ENCODE measurements around the gene TNFRSF19. TPM values are rescaled to one million over a fixed set of nuclear protein-coding genes. Genes with fewer than 3 reads are reported as not detected.

TNFRSF19 gene
- total and polyA plus RNA-seq, 2 of the 4 experiments (the other 2 are of a cell fraction) = 18.6 to 26.3 TPM

DNA sequence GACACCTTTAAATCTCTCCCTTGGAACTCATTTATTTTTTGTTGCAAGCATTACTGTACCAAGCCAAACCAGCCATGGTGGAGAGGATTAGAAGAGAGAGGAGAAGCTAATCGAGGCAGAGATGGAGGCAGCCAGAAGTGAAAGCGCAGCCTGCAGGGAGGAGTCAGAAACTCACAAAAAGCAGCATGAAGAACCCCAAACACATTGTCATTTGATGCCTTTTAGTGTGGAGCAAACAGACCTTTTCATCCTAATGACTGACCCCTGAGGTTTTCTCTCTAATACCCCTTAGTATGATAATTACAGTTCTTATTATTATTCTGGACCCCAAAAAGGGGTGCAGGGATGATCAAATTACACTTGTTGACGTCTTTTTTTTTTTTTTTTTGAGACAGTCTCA is 62.5 kb downstream of the TNFRSF19 start:
- Histone ChIP-seq H3K4ac (ENCODE audit: low read depth, low read length) (no peak overlapping the region), H3K18ac (ENCODE audit: low read depth, low read length) (0 out of 2 replicates have a peak overlapping the region, but pooled peaks have one; percentile 11), H2BK5ac (ENCODE audit: low read depth, low read length, poor library complexity, severe bottlenecking) (no peak overlapping the region), H2BK20ac (ENCODE audit: low read depth, low read length) (no peak overlapping the region), H3K9me1 (ENCODE audit: insufficient read depth, low read length) (peaks cover 9% of the 10 kb centered on the region), H3K14ac (replicated peaks; ENCODE audit: low read depth, low read length) (no peak overlapping the region), H3K36me3 (ENCODE audit: control insufficient read depth, insufficient read depth, low read length) (peaks cover 42% of the 10 kb centered on the region), H2BK120ac (ENCODE audit: low read depth, low read length) (no peak overlapping the region), H2AK9ac (replicated peaks; ENCODE audit: low read depth, low read length, poor library complexity) (no peak overlapping the region), H2AFZ (replicated peaks; ENCODE audit: low read length, poor library complexity) (no peak overlapping the region), H3K4me2 (ENCODE audit: low read depth, low read length) (no peak overlapping the region), H3K56ac (ENCODE audit: extremely low read depth, insufficient read depth, low read length) (no peak overlapping the region), H3K4me1 (ENCODE audit: control insufficient read depth, insufficient read depth, low read length) (peaks cover 15% of the 10 kb centered on the region), H3K79me1 (ENCODE audit: low read depth in 1 of 2, low read length in 2 of 2) (peaks cover 7 to 12% of the 10 kb centered on the region in 2 experiments), H3K9me3 (ENCODE audit: control insufficient read depth, insufficient read depth, low read length) (no peaks in the 10 kb centered on the region), H4K8ac (ENCODE audit: low read depth in 2 of 2, low read length in 2 of 2) (no peak overlapping the region), H4K91ac (ENCODE audit: insufficient read depth, low read depth, low read length) (no peak overlapping the region), H2BK15ac (ENCODE audit: low read depth, low read length) (no peak overlapping the region), H3K27ac (ENCODE audit: insufficient read depth, low read length) (peak overlapping the region; percentile 13; the same call in 1 of the 2 replicates), H3K23ac (ENCODE audit: low read depth, low read length) (no peak overlapping the region), H4K20me1 (ENCODE audit: insufficient read depth, low read length) (no peaks in the 10 kb centered on the region), H4K5ac (ENCODE audit: low read depth, low read length) (peak overlapping the region; percentile 19; the same call in 1 of the 2 replicates), H3K9ac (ENCODE audit: low read depth, low read length) (no peak overlapping the region), H3K4me3 (ENCODE audit: insufficient read depth, low read depth, low read length) (no peak overlapping the region), H3K27me3 (ENCODE audit: control insufficient read depth, insufficient read depth, low read length) (no peaks in the 10 kb centered on the region), H2AK5ac (ENCODE audit: low read depth, low read length) (no peak overlapping the region; the same call in 1 of the 2 replicates)
- DNase-seq (no peak), ATAC-seq (ENCODE audit: low read depth) (no peak)
- WGBS, 2 experiments (ENCODE audit: extremely low coverage in 2 of 2, insufficient read length in 1 of 2) = 100% methylated on average over 1 of the region's 3 CpGs; no CpG with 5 or more reads in 1 of the 2 experiments
- dilution Hi-C loops (cut with HindIII; ENCODE audit: low sequenced_read_pairs, unreplicated experiment) = no loop called here
- POLR2A ChIA-PET (ENCODE audit: unreplicated experiment) = no interaction called here
- CTCF ChIA-PET = interaction anchor here (0.7 kb wide), 1 partner anchor 144 kb away, joined by 3 read pairs; no protein-coding TSS in a partner anchor
- BruUV-seq (replicated peaks) = no TSS peak
- intact Hi-C loops (cut with micrococcal nuclease) = no loop called here
- TF ChIP-seq RCOR1 (IDR thresholded peaks at IDR 0.05; ENCODE audit: insufficient replicate concordance, low read length) = no peak
- TF ChIP-seq BHLHE40 (IDR thresholded peaks at IDR 0.05; ENCODE audit: low read depth, low read length) = no peak
- no peak for TF ChIP-seq CEBPB (IDR thresholded peaks at IDR 0.05; ENCODE audit: low read depth, low read length)
- TF ChIP-seq POLR2A (IDR thresholded peaks at IDR 0.05; ENCODE audit: low read depth, low read length) = no peak
- TF ChIP-seq, protein P1, sequence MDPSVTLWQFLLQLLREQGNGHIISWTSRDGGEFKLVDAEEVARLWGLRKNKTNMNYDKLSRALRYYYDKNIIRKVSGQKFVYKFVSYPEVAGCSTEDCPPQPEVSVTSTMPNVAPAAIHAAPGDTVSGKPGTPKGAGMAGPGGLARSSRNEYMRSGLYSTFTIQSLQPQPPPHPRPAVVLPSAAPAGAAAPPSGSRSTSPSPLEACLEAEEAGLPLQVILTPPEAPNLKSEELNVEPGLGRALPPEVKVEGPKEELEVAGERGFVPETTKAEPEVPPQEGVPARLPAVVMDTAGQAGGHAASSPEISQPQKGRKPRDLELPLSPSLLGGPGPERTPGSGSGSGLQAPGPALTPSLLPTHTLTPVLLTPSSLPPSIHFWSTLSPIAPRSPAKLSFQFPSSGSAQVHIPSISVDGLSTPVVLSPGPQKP (IDR thresholded peaks at IDR 0.05; ENCODE audit: borderline replicate concordance, low read depth, low read length) = no peak
- TF ChIP-seq, protein P2, sequence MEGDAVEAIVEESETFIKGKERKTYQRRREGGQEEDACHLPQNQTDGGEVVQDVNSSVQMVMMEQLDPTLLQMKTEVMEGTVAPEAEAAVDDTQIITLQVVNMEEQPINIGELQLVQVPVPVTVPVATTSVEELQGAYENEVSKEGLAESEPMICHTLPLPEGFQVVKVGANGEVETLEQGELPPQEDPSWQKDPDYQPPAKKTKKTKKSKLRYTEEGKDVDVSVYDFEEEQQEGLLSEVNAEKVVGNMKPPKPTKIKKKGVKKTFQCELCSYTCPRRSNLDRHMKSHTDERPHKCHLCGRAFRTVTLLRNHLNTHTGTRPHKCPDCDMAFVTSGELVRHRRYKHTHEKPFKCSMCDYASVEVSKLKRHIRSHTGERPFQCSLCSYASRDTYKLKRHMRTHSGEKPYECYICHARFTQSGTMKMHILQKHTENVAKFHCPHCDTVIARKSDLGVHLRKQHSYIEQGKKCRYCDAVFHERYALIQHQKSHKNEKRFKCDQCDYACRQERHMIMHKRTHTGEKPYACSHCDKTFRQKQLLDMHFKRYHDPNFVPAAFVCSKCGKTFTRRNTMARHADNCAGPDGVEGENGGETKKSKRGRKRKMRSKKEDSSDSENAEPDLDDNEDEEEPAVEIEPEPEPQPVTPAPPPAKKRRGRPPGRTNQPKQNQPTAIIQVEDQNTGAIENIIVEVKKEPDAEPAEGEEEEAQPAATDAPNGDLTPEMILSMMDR (conservative IDR thresholded peaks at IDR 0.05; ENCODE audit: low read depth, low read length) = no peak
- TF ChIP-seq NFE2L2 (IDR thresholded peaks at IDR 0.05; ENCODE audit: low read depth, low read length) = no peak
- TF ChIP-seq CHD1 (IDR thresholded peaks at IDR 0.05; ENCODE audit: low read depth, low read length) = no peak
- TF ChIP-seq MXI1 (IDR thresholded peaks at IDR 0.05; ENCODE audit: borderline replicate concordance, low read depth, low read length) = no peak
- TF ChIP-seq FOS (IDR thresholded peaks at IDR 0.05; ENCODE audit: low read depth, low read length) = no peak
- no peak for TF ChIP-seq RFX5 (IDR thresholded peaks at IDR 0.05; ENCODE audit: low read depth, low read length)
- TF ChIP-seq MAFK (IDR thresholded peaks at IDR 0.05; ENCODE audit: low read depth, low read length) = no peak
- no peak for TF ChIP-seq RAD21 (IDR thresholded peaks at IDR 0.05; ENCODE audit: low read length)
- TF ChIP-seq MAZ (IDR thresholded peaks at IDR 0.05; ENCODE audit: borderline replicate concordance, low read depth, low read length) = no peak
- TF ChIP-seq, protein P3, sequence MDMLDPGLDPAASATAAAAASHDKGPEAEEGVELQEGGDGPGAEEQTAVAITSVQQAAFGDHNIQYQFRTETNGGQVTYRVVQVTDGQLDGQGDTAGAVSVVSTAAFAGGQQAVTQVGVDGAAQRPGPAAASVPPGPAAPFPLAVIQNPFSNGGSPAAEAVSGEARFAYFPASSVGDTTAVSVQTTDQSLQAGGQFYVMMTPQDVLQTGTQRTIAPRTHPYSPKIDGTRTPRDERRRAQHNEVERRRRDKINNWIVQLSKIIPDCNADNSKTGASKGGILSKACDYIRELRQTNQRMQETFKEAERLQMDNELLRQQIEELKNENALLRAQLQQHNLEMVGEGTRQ (IDR thresholded peaks at IDR 0.05; ENCODE audit: low read depth, low read length) = no peak
- TF ChIP-seq SMC3 (IDR thresholded peaks at IDR 0.05; ENCODE audit: low read depth, low read length) = no peak
- in situ Hi-C loops (cut with MboI; ENCODE audit: low sequenced_read_pairs) = no loop called here

Data from IMR-90 (cell line).